Brain (organoid and tissue), 1 donor: ENCODE results near the gene PROSER2. TPM values are rescaled to one million over a fixed set of nuclear protein-coding genes. Genes with fewer than 3 reads are reported as not detected.

Source experiments
- polyA plus RNA-seq: library from polyadenylated mRNA; stranded (reverse); fragments of 350-450 nt; fragmentation: Illumina TruSeq; extraction: RNeasy Lipid Tissue Mini Kit (QIAGEN cat#74804); gene quantifications from one replicate; pipeline ENCODE4 v1.2.3, GENCODE V29; 2015; ENCODE audit warnings: low read depth, low replicate concordance; ENCODE audit not compliant: insufficient read depth

The PROSER2 gene
- polyA plus RNA-seq, 1 donor from 2014 or later: 0.63 TPM

Other genes with a start within 250 kb of the PROSER2 start
- gene USP6NL, start 211.7 kb upstream of the PROSER2 start, polyA plus RNA-seq: 8.7 TPM
- gene ECHDC3, start 81.0 kb upstream of the PROSER2 start, polyA plus RNA-seq: 19.5 TPM
- 9.6 TPM for gene UPF2, start 219.5 kb downstream of the PROSER2 start, polyA plus RNA-seq
- 23.2 TPM for gene DHTKD1, start 245.6 kb downstream of the PROSER2 start, polyA plus RNA-seq